HTERT RPE-1 (cell line): ENCODE measurements around the gene DKC1.

ENCODE experiments used
- in situ Hi-C: fragments of 300-500 bp; cut with MboI; formaldehyde crosslinking; loops from 4 replicates; pipeline ENCODE4 v1.14.3; 2020; ENCODE audit warnings: low sequenced_read_pairs

DKC1 gene

GRCh38 chrX:154735695-154736393 lies 26.8 kb upstream of the DKC1 start:
- in situ Hi-C loops: no loop called here

GRCh38 chrX:154737136-154737535 lies 25.5 kb upstream of the DKC1 start:
- in situ Hi-C loops: no loop called here

GRCh38 chrX:154738011-154738738 lies 24.5 kb upstream of the DKC1 start:
- in situ Hi-C loops: no loop called here

GRCh38 chrX:154739952-154740465 lies 22.7 kb upstream of the DKC1 start:
- in situ Hi-C loops: no loop called here

GRCh38 chrX:154742613-154743012 lies 20.1 kb upstream of the DKC1 start:
- in situ Hi-C loops: no loop called here

GRCh38 chrX:154748712-154749339 lies 13.8 kb upstream of the DKC1 start:
- in situ Hi-C loops: no loop called here

GRCh38 chrX:154749856-154750255 lies 12.8 kb upstream of the DKC1 start:
- in situ Hi-C loops: no loop called here

- in situ Hi-C loops: no loop called here
These were observed 12.1 kb upstream of the DKC1 start, which contains the start of gene GAB3 for GRCh38 chrX:154750301-154751202. Gene GAB3, minus strand, starts transcription at chrX:154751077. Its CDS starts 52 bp downstream, at chrX:154751025.

- in situ Hi-C loops: no loop called here
These were observed 11.4 kb upstream of the DKC1 start for GRCh38 chrX:154751203-154751668.

- in situ Hi-C loops: no loop called here
These were observed 10.9 kb upstream of the DKC1 start for GRCh38 chrX:154751669-154752271.

GRCh38 chrX:154758696-154759095 lies 4.0 kb upstream of the DKC1 start:
- in situ Hi-C loops: no loop called here

GRCh38 chrX:154761977-154762536 lies 607 bp upstream of the DKC1 start:
- in situ Hi-C loops: no loop called here

GRCh38 chrX:154774622-154775021 lies 12.0 kb downstream of the DKC1 start:
- in situ Hi-C loops: no loop called here

- in situ Hi-C loops: no loop called here
These were observed 13.0 kb downstream of the DKC1 start for GRCh38 chrX:154775419-154776349.

GRCh38 chrX:154776753-154777152 lies 14.1 kb downstream of the DKC1 start:
- in situ Hi-C loops: no loop called here

GRCh38 chrX:154779261-154779660 lies 16.6 kb downstream of the DKC1 start:
- in situ Hi-C loops: no loop called here

GRCh38 chrX:154780968-154781367 lies 18.3 kb downstream of the DKC1 start:
- in situ Hi-C loops: no loop called here

GRCh38 chrX:154784149-154784995 lies 21.7 kb downstream of the DKC1 start:
- in situ Hi-C loops: no loop called here
